Activated naive CD4-positive, alpha-beta T cell treated with anti-CD3 and anti-CD28 coated beads for 36 hours (primary cell): ENCODE measurements around the gene HERC2. TPM values are rescaled to one million over a fixed set of nuclear protein-coding genes. Genes with fewer than 3 reads are reported as not detected.
"Not testable (repeated sequence)": the region's sequence is repeated elsewhere in the genome, so short reads cannot be mapped to it uniquely, and the experiment has no call there.

Experiments used
- CTCF ChIA-PET: fragments of 350-600 bp; sonication (Branson Sonifier 250); formaldehyde crosslinking; loops from one replicate; lab custom pipeline; 2021; ENCODE audit warnings: antibody characterized with exemption; lab: Charles Lee
- DNase-seq: peaks from one replicate; pipeline ENCODE4 v3.0.0-alpha.2; 2020
- H3K27ac Mint-ChIP-seq: one replicate; pipeline ENCODE4 v1.8.0; 2021; ENCODE audit warnings: mild to moderate bottlenecking, mixed read lengths
- H3K27me3 Mint-ChIP-seq: one replicate; pipeline ENCODE4 v1.8.0; 2021; ENCODE audit warnings: low read depth, mixed read lengths
- H3K36me3 Mint-ChIP-seq: one replicate; pipeline ENCODE4 v1.8.0; 2021; ENCODE audit warnings: low read depth, mixed read lengths
- H3K4me1 Mint-ChIP-seq: one replicate; pipeline ENCODE4 v1.8.0; 2021; ENCODE audit warnings: low read depth, mixed read lengths
- H3K4me3 Mint-ChIP-seq: one replicate; pipeline ENCODE4 v1.8.0; 2021; ENCODE audit warnings: mild to moderate bottlenecking, moderate library complexity, mixed read lengths
- H3K9me3 Mint-ChIP-seq: one replicate; pipeline ENCODE4 v1.8.0; 2021; ENCODE audit warnings: mixed read lengths
- intact Hi-C: fragments of 100-400 bp; cut with micrococcal nuclease; formaldehyde crosslinking; loops from one replicate; pipeline ENCODE4 v1.15.1; 2023
- total RNA-seq, 2 experiments: library from RNA; stranded (reverse); gene quantifications; one replicate each; pipeline ENCODE4 v1.2.3, GENCODE V29; 2021

The HERC2 gene
- total RNA-seq, 2 experiments from 2014 or later, result 26.6 to 31.6 TPM

GRCh38 chr15:28185148-28185895 is 136.7 kb downstream of the HERC2 start:
- intact Hi-C loops, result no loop called here
- H3K4me1 Mint-ChIP-seq, result no peaks in the 10 kb centered on the region
- H3K36me3 Mint-ChIP-seq, result peaks cover 22% of the 10 kb centered on the region
- no peaks in the 10 kb centered on the region for H3K9me3 Mint-ChIP-seq
- no peak for DNase-seq
- CTCF ChIA-PET, result no interaction called here
- no peak overlapping the region for H3K4me3 Mint-ChIP-seq
- no peaks in the 10 kb centered on the region for H3K27me3 Mint-ChIP-seq
- no peak overlapping the region for H3K27ac Mint-ChIP-seq

- no peak for DNase-seq
- no peak overlapping the region for H3K4me3 Mint-ChIP-seq
- H3K9me3 Mint-ChIP-seq, result no peaks in the 10 kb centered on the region
- H3K27ac Mint-ChIP-seq, result no peak overlapping the region
- no peaks in the 10 kb centered on the region for H3K27me3 Mint-ChIP-seq
- peaks cover 24% of the 10 kb centered on the region for H3K36me3 Mint-ChIP-seq
- CTCF ChIA-PET, result interaction anchor here (0.6 kb wide), 1 partner anchor 54 kb away, joined by 4 read pairs; no protein-coding TSS in a partner anchor
- intact Hi-C loops, result no loop called here
- H3K4me1 Mint-ChIP-seq, result no peaks in the 10 kb centered on the region
Measured at GRCh38 chr15:28184166-28184565, 137.8 kb downstream of the HERC2 start.

- H3K36me3 Mint-ChIP-seq, result peaks cover 23% of the 10 kb centered on the region
- no peak overlapping the region for H3K4me3 Mint-ChIP-seq
- intact Hi-C loops, result no loop called here
- CTCF ChIA-PET, result no interaction called here
- DNase-seq, result no peak
- no peak overlapping the region for H3K27ac Mint-ChIP-seq
- H3K27me3 Mint-ChIP-seq, result no peaks in the 10 kb centered on the region
- H3K4me1 Mint-ChIP-seq, result no peaks in the 10 kb centered on the region
- H3K9me3 Mint-ChIP-seq, result no peaks in the 10 kb centered on the region
Measured at GRCh38 chr15:28182731-28183130, 139.2 kb downstream of the HERC2 start.

GRCh38 chr15:28182216-28182615 is 139.8 kb downstream of the HERC2 start:
- Mint-ChIP-seq H3K27ac (no peak overlapping the region), H3K4me1 (no peaks in the 10 kb centered on the region), H3K36me3 (peaks cover 24% of the 10 kb centered on the region), H3K4me3 (no peak overlapping the region), H3K9me3 (no peaks in the 10 kb centered on the region), H3K27me3 (no peaks in the 10 kb centered on the region)
- CTCF ChIA-PET, result no interaction called here
- intact Hi-C loops, result no loop called here
- DNase-seq, result no peak

DNA sequence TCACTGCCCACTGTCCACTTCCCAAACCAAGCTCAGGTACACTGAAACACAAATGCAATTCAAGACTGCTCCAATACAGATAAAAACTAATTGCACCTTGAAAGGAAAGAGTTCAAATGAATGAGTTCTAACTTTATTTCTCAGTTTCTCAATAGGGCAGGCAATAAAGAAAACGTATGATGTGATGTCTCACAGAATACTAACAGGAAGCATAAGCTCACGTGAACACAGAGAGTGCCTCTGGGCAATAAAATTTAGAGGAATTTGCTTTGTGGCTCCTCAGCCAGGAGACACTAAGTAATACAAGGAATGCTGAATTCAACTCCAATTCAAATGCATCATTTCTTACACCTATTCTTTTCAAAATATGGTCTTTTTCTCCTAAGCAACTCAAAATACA is 140.6 kb downstream of the HERC2 start:
- no peaks in the 10 kb centered on the region for H3K4me1 Mint-ChIP-seq
- intact Hi-C loops, result no loop called here
- CTCF ChIA-PET, result no interaction called here
- peaks cover 27% of the 10 kb centered on the region for H3K36me3 Mint-ChIP-seq
- no peak for DNase-seq
- H3K27ac Mint-ChIP-seq, result no peak overlapping the region
- no peak overlapping the region for H3K4me3 Mint-ChIP-seq
- H3K27me3 Mint-ChIP-seq, result no peaks in the 10 kb centered on the region
- no peaks in the 10 kb centered on the region for H3K9me3 Mint-ChIP-seq

GRCh38 chr15:28179270-28179669 is 142.7 kb downstream of the HERC2 start:
- no peaks in the 10 kb centered on the region for H3K4me1 Mint-ChIP-seq
- CTCF ChIA-PET, result no interaction called here
- no peak overlapping the region for H3K27ac Mint-ChIP-seq
- H3K4me3 Mint-ChIP-seq, result no peak overlapping the region
- DNase-seq, result no peak
- H3K9me3 Mint-ChIP-seq, result no peaks in the 10 kb centered on the region
- H3K27me3 Mint-ChIP-seq, result no peaks in the 10 kb centered on the region
- peaks cover 37% of the 10 kb centered on the region for H3K36me3 Mint-ChIP-seq
- intact Hi-C loops, result no loop called here

DNA sequence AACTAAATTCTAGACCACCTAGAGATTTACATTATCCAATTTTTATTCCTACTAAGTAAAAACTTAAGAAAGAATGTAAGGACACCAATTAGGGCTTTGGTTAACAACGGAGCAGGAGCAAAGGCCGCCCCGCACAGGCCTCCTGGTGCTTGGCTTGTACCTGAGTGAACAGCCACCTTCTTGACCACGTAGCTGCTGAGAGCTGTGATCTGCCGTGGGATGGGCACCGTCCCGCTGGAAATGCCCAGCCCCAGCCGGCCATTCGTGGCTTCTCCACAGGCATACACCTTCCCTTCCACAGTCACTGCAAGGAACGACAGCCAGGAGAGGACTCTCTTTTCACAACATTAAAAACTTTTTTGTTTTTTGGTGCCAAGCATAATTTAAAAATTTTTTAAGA is 143.3 kb downstream of the HERC2 start:
- no peak overlapping the region for H3K27ac Mint-ChIP-seq
- no peaks in the 10 kb centered on the region for H3K27me3 Mint-ChIP-seq
- H3K4me3 Mint-ChIP-seq, result no peak overlapping the region
- CTCF ChIA-PET, result no interaction called here
- peaks cover 41% of the 10 kb centered on the region for H3K36me3 Mint-ChIP-seq
- H3K4me1 Mint-ChIP-seq, result no peaks in the 10 kb centered on the region
- DNase-seq, result no peak
- no peaks in the 10 kb centered on the region for H3K9me3 Mint-ChIP-seq
- intact Hi-C loops, result no loop called here

- Mint-ChIP-seq H3K36me3 (peaks cover 45% of the 10 kb centered on the region), H3K9me3 (no peaks in the 10 kb centered on the region), H3K27ac (no peak overlapping the region), H3K27me3 (no peaks in the 10 kb centered on the region), H3K4me1 (no peaks in the 10 kb centered on the region), H3K4me3 (no peak overlapping the region)
- no peak for DNase-seq
- CTCF ChIA-PET, result no interaction called here
- intact Hi-C loops, result no loop called here
Measured at GRCh38 chr15:28178290-28178689, 143.7 kb downstream of the HERC2 start.

- Mint-ChIP-seq H3K9me3 (no peaks in the 10 kb centered on the region), H3K4me3 (no peak overlapping the region), H3K36me3 (peaks cover 57% of the 10 kb centered on the region), H3K27ac (no peak overlapping the region), H3K27me3 (no peaks in the 10 kb centered on the region), H3K4me1 (no peaks in the 10 kb centered on the region)
- intact Hi-C loops, result no loop called here
- no peak for DNase-seq
- CTCF ChIA-PET, result interaction anchor here (1.2 kb wide), 1 partner anchor 43 kb away, joined by 3 read pairs; no protein-coding TSS in a partner anchor
Measured at GRCh38 chr15:28169366-28169765, 152.6 kb downstream of the HERC2 start.

- H3K4me3 Mint-ChIP-seq, H3K4me1 Mint-ChIP-seq, intact Hi-C loops, H3K9me3 Mint-ChIP-seq, DNase-seq, H3K27ac Mint-ChIP-seq, CTCF ChIA-PET, H3K27me3 Mint-ChIP-seq: not testable (repeated sequence)
- peaks cover 55% of the 10 kb centered on the region for H3K36me3 Mint-ChIP-seq
Measured at GRCh38 chr15:28168405-28169121, 153.4 kb downstream of the HERC2 start.

GRCh38 chr15:28167042-28167441 is 154.9 kb downstream of the HERC2 start:
- Mint-ChIP-seq H3K9me3 (no peaks in the 10 kb centered on the region), H3K36me3 (peaks cover 58% of the 10 kb centered on the region), H3K4me3 (no peak overlapping the region), H3K27ac (no peak overlapping the region), H3K4me1 (no peaks in the 10 kb centered on the region), H3K27me3 (no peaks in the 10 kb centered on the region)
- no peak for DNase-seq
- CTCF ChIA-PET, result no interaction called here
- intact Hi-C loops, result no loop called here

GRCh38 chr15:28165791-28166190 is 156.2 kb downstream of the HERC2 start:
- Mint-ChIP-seq H3K36me3 (peaks cover 60% of the 10 kb centered on the region), H3K4me3 (no peak overlapping the region), H3K27ac (no peak overlapping the region), H3K4me1 (no peaks in the 10 kb centered on the region), H3K27me3 (no peaks in the 10 kb centered on the region), H3K9me3 (no peaks in the 10 kb centered on the region)
- DNase-seq, result no peak
- CTCF ChIA-PET, result no interaction called here
- intact Hi-C loops, result no loop called here

DNA sequence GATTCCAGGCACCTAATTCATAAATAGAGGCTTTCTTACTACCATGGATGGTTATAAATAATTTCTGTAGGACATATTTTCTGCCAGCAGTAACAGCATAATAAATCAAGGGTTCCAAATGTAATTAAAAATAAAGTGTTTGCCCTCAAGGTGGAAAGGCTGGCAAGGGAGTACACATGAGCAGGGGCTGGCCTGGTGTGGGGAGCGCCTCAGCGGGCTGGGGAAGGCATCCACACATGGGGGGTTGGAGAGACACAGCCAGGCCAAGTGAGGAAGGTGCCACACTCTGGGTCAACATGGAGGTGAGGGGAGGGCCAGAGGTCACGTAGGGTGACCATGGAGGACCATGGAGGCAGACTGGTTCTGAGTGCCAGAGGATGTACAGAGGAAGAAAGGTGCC is 157.1 kb downstream of the HERC2 start:
- DNase-seq, result no peak
- no peaks in the 10 kb centered on the region for H3K4me1 Mint-ChIP-seq
- no peaks in the 10 kb centered on the region for H3K27me3 Mint-ChIP-seq
- no peak overlapping the region for H3K4me3 Mint-ChIP-seq
- no peak overlapping the region for H3K27ac Mint-ChIP-seq
- no peaks in the 10 kb centered on the region for H3K9me3 Mint-ChIP-seq
- H3K36me3 Mint-ChIP-seq, result peaks cover 62% of the 10 kb centered on the region
- CTCF ChIA-PET, result no interaction called here
- intact Hi-C loops, result no loop called here
